ENCODE results near the gene DGKI.

DNA sequence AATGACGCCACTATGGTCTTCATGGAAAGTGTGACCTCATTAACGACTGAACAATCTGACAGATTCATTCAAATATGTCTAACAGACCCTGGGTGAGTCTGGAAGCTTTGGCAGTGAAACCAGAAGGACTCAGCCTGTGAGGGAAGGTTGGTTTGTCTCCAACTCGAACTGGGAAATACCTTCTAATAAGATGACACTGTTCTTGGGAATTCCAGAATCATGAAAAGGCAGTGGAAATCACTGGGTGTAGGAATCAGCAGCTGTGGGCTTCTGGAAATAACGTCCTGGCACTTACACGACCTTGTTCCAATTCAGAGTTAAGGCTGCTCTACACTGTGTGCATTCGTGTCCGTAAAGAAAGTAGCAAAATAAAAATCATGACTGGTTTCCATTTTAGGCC is 75.1 kb downstream of the DGKI start:
- TF ChIP-seq, protein P1, sequence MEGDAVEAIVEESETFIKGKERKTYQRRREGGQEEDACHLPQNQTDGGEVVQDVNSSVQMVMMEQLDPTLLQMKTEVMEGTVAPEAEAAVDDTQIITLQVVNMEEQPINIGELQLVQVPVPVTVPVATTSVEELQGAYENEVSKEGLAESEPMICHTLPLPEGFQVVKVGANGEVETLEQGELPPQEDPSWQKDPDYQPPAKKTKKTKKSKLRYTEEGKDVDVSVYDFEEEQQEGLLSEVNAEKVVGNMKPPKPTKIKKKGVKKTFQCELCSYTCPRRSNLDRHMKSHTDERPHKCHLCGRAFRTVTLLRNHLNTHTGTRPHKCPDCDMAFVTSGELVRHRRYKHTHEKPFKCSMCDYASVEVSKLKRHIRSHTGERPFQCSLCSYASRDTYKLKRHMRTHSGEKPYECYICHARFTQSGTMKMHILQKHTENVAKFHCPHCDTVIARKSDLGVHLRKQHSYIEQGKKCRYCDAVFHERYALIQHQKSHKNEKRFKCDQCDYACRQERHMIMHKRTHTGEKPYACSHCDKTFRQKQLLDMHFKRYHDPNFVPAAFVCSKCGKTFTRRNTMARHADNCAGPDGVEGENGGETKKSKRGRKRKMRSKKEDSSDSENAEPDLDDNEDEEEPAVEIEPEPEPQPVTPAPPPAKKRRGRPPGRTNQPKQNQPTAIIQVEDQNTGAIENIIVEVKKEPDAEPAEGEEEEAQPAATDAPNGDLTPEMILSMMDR (IDR thresholded peaks at IDR 0.05), result no peak
- TF ChIP-seq POLR2A (IDR thresholded peaks at IDR 0.05; ENCODE audit: low read length) (no peak), RFX5 (IDR thresholded peaks at IDR 0.05) (no peak), POLR2AphosphoS2 (conservative IDR thresholded peaks at IDR 0.05; ENCODE audit: low read length) (no peak), EP300 (IDR thresholded peaks at IDR 0.05) (no peak), HEYL (CRISPR knock-in tag; IDR thresholded peaks at IDR 0.05) (no peak), ESRRA (IDR thresholded peaks at IDR 0.05; ENCODE audit: borderline replicate concordance, low read length) (no peak), KDM5A (IDR thresholded peaks at IDR 0.05) (no peak), HOXA7 (CRISPR knock-in tag; IDR thresholded peaks at IDR 0.05) (no peak)
- TF ChIP-seq, protein P2, sequence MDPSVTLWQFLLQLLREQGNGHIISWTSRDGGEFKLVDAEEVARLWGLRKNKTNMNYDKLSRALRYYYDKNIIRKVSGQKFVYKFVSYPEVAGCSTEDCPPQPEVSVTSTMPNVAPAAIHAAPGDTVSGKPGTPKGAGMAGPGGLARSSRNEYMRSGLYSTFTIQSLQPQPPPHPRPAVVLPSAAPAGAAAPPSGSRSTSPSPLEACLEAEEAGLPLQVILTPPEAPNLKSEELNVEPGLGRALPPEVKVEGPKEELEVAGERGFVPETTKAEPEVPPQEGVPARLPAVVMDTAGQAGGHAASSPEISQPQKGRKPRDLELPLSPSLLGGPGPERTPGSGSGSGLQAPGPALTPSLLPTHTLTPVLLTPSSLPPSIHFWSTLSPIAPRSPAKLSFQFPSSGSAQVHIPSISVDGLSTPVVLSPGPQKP (IDR thresholded peaks at IDR 0.05; ENCODE audit: low read depth, low read length), result no peak
- TF ChIP-seq, protein P3, sequence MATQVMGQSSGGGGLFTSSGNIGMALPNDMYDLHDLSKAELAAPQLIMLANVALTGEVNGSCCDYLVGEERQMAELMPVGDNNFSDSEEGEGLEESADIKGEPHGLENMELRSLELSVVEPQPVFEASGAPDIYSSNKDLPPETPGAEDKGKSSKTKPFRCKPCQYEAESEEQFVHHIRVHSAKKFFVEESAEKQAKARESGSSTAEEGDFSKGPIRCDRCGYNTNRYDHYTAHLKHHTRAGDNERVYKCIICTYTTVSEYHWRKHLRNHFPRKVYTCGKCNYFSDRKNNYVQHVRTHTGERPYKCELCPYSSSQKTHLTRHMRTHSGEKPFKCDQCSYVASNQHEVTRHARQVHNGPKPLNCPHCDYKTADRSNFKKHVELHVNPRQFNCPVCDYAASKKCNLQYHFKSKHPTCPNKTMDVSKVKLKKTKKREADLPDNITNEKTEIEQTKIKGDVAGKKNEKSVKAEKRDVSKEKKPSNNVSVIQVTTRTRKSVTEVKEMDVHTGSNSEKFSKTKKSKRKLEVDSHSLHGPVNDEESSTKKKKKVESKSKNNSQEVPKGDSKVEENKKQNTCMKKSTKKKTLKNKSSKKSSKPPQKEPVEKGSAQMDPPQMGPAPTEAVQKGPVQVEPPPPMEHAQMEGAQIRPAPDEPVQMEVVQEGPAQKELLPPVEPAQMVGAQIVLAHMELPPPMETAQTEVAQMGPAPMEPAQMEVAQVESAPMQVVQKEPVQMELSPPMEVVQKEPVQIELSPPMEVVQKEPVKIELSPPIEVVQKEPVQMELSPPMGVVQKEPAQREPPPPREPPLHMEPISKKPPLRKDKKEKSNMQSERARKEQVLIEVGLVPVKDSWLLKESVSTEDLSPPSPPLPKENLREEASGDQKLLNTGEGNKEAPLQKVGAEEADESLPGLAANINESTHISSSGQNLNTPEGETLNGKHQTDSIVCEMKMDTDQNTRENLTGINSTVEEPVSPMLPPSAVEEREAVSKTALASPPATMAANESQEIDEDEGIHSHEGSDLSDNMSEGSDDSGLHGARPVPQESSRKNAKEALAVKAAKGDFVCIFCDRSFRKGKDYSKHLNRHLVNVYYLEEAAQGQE (IDR thresholded peaks at IDR 0.05), result no peak
